Measurements from ENCODE around the gene TAF6.

The TAF6 gene

DNA sequence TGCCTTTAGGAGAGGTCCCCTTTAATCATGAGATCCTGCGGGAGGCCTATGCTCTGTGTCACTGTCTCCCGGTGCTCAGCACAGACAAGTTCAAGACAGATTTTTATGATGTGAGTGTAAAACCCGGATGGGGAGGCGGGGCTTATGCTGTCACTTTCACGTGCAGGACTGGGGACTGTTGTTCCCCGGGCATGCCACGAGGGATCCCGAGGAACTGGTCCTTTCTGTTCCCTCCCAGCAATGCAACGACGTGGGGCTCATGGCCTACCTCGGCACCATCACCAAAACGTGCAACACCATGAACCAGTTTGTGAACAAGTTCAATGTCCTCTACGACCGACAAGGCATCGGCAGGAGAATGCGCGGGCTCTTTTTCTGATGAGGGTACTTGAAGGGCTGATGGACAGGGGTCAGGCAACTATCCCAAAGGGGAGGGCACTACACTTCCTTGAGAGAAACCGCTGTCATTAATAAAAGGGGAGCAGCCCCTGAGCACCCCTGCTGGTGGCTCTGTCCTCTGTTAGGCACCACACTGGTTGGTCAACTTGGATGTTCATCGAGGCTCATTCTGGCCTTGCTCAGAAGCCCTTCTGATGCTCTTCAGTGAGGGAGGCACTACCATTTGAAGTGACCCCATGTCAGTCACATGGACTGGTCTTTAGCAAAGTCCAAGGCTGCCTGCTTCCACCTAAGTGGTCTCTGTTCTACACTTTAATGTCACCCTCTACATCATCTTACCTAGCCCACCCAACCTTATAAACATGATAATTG, 27.6 kb downstream of the TAF6 start:
- no peak for DNase-seq

DNA sequence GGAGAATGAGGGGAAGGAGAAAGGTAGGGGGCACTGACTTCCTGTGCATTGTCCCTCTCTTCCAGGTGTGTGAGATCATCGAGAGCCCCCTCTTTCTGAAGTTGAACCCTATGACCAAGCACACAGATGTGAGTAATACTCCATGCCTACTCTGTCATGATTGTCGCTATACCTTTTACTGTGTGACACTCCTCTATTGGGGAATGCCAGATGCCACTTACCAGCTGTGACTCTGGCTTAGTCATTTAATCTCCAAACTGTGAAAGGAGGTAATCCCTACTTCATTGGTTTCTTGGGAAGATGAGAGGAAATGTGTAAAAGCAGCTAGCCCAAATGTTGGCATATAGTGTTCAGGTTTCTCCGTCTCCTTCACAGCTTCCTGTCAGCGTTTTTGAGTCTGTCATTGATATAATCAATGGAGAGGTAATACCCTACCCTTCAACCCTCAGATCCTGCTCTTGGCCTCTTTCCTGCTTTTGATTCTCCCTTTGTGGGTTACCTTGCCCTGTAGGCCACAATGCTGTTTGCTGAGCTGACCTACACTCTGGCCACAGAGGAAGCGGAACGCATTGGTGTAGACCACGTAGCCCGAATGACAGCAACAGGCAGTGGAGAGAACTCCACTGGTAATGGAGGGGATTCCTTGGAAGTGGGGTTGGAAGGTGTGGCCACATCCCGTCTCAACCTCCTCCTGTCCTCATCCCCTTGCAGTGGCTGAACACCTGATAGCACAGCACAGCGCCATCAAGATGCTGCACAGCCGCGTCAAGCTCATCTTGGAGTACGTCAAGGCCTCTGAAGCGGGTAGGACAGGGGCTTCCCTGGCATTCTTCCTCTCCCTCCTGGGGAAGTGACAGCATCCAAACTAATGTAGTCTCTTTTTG, 28.4 kb downstream of the TAF6 start:
- DNase-seq = no peak

DNA sequence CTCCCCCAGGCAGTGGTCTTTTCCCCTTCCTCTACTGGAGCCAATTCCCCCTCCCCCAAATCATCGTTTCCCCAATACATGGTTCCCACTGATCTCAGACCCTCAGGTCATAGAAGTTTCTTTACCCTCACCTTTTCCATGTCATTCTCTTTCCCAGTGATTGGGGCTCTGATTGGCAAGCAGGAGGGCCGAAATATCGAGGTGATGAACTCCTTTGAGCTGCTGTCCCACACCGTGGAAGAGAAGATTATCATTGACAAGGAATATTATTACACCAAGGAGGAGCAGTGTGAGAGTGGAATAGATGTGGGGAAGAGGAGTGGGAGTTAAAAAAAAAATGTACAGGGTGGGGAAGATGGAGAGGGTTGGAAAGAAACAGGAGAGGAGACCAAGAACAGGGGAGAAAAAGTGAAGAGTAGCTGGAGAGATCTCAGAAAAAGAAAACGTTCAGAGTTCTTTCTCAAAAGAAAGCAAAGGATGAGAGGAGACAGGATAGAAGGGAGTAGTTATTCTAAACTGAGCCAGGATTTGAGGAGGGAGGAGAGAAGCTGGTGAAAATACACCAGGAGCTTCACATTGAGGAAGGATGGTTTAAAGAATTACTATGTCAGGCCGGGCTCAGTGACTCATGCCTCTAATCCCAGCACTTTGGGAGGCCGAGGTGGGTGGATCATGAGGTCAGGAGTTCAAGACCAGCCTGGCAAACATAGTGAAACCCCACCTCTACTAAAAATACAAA, 29.5 kb downstream of the TAF6 start:
- DNase-seq = no peak

DNA sequence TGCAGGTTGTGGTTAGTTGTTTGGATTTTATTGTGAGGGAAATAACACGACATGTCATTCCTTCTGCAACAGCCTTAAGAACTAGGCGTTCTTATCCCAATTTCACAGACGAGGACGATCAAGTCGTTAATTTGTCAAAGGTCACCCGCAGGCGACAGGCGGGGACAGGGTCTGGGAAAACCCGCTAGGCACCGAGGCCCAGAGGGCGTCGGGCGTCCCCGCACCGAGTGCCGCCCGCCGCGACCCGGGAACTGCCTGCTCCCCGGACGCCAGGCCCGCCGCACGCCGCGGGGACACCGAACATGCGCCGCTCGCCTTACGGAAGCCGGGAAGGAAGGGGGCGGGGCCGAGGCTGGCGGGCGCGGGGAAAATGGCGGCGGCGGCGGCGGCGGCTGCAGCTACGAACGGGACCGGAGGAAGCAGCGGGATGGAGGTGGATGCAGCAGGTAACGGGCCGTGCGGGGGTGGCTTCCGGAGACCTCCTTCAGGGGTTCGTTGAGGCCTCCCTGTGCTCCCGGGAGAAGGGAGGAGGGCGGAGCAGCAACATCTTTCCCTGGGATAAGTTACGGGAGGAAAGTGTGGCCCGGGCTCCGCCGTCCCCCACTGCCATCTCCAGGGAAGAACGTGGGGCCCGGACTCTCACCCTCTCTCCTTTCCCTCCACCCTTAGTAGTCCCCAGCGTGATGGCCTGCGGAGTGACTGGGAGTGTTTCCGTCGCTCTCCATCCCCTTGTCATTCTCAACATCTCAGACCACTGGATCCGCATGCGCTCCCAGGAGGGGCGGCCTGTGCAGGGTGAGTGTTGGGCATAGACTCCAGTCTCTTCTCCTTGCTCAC, 30.3 kb downstream of the TAF6 start, which contains the start of gene COPS6:
Gene COPS6, plus strand, starts transcription at position 349 of the 837 bp plus-strand sequence. Its CDS starts 22 bp downstream, at position 371.
- peak; percentile 77 for DNase-seq

DNA sequence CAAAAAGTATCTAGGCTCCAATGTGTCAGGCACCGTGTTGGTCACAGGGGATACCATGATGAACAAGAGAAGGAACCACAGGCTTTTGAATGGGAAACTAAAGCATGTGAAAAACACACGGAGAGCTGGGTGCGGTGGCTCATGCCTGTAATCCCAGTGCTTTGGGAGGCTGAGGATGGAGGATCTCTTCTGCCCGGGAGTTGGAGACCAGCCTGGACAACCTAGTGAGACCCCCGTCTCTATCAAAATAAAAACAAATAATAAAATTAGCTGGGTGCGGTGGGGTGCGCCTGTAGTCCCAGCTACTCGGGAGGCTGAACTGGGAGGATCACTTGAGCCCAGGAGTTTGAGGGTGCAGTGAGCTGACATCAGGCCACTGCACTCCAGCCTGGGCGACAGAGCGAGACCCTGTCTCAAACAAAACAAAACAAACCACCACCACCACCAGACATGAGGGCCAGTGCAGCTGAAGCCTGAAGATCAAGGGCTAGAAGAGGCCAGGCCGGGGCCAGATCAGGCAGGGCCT, 31.0 kb downstream of the TAF6 start:
- no peak for DNase-seq

DNA sequence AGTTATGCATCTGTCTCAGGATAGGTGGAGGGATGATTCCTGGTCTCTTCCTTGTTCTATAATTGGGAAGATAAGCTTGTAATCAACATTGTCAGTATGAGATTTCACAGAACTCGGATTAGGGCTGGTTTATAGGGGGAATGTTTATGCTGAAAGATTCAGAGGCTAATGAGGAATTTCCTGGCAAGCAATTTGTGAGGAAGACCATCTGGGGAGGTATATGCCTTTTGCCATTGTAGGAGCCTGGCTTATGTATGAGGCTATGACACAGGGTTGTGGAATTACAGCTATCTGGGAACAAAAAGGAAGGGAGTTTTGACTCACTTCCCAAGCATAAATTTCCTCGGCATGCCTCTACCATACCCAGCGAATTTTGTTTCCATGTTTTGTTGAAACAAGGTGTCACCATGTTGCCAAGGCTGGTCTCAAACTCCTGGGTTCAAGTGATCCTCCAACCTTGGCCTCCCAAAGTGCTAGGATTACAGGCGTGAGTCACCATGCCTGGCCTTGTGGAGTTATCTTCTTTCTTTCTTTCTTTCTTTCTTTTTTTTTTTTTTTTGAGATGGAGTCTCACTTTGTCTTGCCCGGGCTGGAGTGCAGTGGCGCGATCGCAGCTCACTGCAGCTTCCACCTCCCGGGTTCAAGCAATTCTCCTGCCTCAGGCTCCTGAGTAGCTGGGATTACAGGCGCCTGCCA, 32.0 kb downstream of the TAF6 start:
- no peak for DNase-seq

DNA sequence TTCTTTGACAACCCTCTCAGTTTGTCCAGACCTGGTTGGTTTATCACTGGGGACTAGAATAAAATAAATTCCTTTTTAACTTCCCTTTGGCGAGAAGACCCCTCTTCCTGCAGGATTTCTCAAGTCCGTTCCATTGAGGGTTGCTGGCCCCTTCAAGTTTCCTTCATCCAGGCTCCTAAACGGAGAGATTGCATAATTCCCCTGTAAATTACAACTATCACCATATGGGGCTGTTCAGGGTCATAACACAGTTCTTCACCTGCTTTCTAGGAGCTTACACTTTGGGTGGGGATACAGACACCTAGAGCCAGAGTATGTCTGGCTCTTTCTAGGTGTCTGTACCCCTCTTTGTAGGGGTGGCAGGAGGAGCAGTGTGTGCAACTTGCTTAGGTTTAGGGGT, 33.6 kb downstream of the TAF6 start:
- DNase-seq = no peak

DNA sequence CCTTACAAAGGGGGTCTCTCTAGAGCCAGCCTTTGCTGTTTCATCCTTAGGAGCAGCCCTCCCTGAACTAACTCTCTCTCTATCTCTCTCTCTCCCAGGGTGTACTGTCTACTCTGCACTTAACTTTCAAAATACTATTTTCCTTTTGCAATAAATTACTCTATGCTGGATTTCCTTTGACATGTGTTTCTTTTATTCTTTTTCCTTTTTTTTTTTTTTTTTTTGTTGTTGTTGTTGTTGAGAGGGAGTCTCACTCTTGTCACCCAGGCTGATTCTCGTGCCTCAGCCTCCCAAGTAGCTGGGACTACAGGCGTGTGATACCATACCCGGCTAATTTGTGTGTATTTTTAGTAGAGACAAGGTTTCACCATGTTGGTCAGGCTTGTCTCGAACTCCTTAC, 36.2 kb downstream of the TAF6 start:
- DNase-seq = no peak

DNA sequence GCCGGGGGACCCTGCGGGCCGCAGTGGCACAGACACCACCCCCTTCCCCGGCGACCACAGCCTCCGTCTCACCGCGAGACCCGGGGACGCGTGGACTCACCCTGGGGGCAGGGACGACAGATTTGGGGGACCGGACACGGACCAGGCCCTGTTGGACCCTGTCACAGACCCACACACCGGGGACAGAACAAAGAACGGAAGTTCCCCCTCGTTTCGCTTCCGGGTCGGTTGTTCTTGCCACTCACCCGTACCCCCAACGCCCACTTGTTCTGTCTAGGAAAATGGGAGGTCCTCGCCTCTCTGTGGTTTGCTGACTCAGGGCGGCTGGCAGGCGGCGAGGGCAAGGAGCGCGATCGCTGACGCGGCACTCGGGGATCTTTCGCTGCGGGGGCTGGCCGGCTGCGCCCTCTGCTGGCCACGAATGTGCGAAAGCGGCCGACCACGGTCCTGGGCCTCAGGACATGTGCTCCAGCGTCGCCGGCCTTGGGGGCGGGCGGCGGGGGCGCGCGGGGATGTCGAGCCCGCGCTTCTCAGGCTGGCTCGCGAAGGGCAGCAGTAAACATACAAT, 37.5 kb downstream of the TAF6 start, which contains the start of gene ZNF3:
Gene ZNF3, minus strand, starts transcription at position 189 of the 568 bp plus-strand sequence. CDS start 4,366 bp downstream, outside the sequence.
- peak; percentile 98 for DNase-seq

DNA sequence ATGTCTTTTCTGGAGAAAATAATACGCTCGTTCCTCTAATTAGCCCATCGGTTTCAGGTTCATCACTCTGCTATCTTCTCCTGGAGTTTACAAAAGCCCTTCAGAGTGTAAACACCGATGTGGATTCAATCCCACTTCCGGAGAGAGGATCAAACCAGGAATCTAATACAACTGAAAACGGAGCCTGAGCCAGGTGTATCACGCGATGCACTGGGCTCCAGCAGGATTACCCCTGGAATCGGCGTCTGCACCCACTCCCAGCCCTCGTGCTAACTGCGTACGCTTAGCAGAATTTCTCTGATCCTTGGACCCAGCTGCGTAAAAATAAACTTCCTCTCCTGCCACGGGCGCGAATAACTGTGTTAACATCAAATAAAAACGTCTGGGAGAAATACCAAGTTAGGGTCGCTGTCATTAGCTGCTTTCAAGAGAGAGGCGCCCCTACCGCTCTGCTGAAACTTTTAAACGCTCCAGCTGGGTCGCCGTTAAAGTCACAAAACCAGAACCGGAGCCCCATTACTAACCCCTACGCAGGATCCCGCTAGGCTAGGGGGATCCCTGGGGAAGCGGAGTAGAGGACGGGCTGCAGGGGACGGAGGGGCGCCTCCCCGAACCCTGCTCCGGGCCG, 38.1 kb downstream of the TAF6 start:
- no peak for DNase-seq

DNA sequence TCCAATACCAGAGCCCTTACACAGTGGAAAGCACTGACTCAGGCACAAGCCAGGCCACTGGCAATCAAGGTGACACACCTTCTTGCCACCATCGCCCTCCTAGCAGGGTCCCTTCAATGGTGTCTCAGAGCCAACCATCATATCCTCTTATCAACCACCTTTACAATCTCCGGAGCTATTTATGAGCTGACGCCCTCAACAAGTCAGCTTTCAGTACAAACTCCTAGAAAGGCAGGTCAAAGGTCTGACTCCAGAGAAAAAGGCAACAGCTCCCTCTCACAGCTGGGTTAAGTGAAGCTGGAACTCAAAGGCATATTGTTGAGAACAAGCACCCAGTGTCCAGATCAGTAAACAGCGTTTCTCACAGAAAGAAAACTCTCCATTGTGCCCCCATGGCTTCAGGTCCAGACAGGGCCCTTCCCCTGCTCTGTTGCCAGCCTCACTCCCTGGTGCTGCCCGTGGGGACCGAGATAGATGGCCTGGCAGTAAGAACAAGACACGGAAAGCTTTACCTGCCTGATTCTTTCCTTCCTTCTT, 40.1 kb downstream of the TAF6 start:
- no peak for DNase-seq

DNA sequence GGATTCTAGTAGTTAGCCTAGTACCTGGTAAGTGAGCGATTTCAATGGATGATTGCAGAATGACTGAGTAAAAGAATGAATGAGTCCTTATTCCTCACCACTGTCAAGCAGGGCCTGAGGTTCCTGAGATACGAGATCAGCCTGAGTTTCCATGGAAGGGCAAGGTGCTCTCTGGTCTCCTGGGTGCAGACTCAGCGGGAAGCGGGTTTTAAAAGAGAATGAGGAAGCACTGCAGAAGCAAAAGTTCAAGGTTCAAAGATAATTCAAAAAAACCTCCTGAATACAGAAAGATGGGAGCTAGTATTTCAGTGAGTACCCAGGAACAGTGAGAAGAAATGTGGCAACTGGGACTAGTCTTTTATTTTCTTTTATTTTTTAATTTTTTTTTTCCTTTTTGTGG, 42.0 kb downstream of the TAF6 start:
- DNase-seq = no peak

DNA sequence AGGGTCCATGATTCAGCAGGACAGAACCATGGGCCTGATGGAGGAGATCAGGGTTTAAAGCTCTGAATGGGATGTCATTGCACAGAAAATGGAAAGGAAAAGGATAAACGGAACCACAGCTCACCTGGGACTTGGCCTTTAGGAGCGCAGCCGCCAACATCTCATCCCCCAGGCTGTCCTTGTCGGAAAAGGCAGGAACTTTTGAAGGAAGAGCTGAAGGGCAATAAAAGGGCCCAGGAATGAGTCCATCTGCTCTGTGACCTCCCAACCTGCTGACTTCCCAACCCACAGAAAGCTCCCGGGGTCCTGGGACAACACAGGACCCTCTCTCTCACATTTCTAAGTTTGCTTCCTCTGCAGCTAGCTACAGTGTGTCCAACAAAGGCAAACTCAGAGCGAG, 43.7 kb downstream of the TAF6 start:
- DNase-seq = no peak

DNA sequence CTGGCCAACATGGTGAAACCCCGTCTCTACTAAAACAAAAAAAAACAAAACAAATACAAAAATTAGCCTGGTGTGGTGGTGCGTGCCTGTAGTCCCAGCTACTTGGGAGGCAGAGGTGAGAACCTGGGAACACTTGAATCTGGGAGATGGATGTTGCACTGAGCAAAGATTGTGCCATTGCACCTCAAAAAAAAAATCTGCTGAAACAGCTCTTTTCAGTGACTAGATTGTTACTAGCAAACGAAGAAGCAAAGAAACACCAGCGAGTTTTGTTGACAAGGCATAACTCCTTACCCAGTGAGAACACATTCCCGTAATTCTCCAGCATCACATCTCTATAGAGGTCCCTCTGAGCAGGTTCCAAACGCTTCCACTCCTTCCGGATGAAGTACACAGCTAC, 44.3 kb downstream of the TAF6 start:
- DNase-seq = no peak

DNA sequence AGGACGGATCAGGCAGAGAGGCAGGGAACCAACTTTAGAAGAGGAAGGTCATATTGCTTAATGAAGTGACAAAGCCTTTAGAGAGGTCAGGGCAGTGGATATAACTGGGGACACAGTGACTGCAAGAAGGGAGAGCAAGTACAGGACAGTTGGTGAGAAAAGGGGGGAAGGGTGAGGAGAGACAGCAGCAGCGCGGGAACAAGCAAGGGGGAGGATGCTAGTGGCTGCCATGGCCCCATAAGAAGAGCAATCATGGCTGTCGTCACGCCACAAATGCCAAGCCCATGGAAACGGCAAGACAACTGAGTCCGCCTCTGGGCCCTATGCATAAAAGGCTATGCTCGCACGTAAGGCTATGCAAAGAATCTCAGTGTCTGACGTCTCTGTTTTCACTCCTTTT, 46.7 kb downstream of the TAF6 start:
- no peak for DNase-seq

DNA sequence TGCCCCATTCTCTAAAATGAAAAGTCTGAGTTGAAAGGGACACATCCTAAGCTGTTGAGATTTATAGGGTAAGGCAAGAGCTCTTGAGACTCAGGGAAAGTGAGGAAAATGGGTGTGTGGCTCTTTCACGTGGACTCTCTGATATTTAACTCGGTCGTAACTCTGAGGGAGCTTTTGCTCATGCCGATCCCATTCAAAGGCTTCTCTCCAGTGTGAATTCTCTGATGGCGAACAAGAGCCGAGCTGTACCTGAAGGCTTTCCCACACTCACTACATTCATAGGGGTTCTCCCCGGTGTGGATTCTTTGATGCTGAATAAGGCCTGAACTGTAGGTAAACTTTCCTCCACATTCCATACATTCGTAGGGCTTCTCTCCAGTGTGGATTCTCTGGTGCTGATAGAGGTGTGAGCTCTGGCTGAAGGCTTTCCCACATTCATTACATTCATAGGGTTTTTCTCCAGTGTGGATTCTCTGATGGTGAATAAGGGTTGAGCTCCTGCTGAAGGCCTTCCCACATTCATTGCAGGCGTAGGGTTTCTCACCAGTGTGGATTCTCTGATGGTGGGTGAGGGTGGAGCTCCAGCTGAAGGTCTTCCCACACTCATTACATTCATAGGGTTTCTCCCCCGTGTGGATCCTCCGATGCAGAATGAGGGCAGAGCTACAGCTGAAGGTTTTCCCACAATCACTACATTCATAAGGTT, 48.0 kb downstream of the TAF6 start:
- DNase-seq = no peak

DNA sequence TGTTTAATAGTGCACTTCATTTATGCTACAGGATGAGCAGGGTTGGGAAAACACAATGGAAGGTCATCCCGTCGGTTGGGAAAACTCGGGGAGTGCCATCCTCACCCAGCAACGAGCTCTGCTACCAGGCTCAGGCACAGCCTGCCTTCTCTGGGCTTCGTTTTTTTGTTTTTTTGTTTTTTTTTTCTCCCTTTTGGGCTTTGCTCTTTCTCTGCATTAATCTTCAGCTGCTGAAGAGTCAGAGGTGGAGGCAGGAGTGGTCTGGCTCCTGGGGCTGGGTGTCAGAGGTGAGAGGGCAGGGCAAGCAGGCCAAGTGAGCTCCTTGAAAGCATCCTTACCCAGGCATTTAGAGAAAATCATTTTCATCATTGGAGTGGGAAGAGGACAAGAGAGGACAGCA, 49.2 kb downstream of the TAF6 start:
- no peak for DNase-seq

DNA sequence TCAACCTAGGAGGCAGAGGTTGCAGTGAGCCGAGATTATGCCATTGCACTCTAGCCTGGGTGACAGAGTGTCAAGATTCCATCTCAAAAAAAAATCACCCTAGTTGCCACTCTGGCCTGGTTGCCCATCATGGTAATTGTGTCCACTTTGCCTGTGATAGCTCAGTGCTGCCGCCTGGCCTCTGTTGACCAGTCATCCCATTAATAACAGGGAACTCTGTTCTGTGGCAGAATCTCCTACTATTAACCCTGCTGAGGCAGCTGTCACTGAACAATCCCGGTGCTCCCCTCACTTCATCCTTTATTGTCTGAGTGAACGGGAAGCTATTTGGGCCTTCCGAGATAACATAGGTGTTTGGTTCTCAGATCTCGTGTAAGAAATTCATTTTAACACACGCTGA, 52.2 kb downstream of the TAF6 start:
- DNase-seq = no peak

DNA sequence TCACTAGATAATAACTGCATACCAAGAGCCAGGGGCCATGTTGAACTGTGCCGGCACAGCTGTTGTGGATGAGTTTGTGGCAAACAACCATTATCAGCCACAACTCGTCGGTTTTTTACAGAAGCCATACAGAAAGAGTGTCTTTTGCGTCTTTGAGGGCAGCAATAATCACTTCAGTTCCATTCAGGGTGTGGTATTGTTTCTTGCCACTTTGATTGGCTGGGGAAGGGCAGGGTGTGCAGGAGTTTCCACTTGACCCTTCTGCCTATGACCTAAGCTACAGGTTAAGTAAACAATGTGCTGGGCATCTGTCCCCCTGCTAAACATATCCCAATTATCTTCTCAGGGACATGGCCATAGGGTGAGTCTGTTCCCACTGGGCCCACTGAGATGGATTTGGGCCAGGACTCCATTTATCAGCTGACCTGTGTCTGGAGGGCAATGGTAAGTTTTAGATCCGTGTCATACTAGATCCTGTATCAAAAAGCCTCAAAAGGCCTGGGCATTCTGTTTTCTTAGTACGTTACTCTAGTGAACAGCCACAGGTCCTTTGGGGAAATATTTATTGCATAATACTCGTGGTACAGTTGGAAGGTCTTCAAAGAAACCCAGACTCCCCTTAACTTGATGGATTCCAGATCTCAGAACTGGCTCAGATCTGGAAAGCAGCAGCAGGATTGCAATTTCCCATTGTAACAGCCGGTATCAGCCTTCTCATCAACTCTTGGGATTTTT, 53.5 kb downstream of the TAF6 start:
- no peak for DNase-seq
